Ramos (cell line): ENCODE results near the gene CD320.
"Not testable (repeated sequence)": the region's sequence is repeated elsewhere in the genome, so short reads cannot be mapped to it uniquely, and the experiment has no call there.

Experiments used
- in situ Hi-C: fragments of 300-500 bp; cut with MboI; formaldehyde crosslinking; loops from one replicate; pipeline ENCODE4 v1.14.3; 2022; ENCODE audit warnings: low sequenced_read_pairs; ENCODE audit not compliant: unreplicated experiment

The CD320 gene

DNA sequence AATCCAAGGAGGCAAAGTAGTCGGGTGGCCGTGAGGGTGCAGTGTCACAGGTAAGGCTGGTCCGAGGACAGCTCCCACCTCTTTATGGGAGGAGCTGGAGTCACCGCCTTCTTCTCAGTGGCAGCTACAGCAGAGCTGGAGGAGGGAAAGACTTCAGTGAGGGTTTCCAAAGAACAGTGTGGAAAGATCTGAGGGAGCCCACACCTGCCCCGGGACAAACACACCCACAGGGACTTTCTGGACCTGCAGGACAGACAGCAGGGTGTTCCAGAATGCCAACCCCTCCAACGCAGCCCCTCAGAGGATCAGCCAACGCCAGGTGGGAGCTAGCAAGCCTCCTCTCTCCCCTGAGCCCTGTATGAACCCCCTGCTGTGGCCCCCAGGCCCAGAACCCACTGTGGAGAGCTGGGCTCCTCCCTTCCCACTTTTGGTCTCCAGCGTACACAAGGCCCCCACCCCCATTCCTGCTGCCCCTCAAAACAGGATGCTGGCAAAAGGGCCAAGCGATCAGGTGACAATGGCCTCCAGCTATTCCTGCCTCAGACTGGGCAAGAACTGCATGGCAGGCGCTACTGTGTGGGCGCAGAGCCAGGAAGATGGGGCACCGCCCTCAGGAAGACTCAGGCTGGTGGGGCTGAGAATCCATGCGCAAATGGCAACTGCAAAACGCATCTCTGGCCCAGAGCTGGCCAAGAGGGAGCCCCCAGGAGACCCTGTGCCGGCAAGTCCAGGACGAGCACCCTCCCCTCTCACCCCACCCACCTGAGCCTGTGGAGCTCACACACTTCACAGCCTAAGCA, 3.5 kb upstream of the CD320 start:
- in situ Hi-C loops, result no loop called here

DNA sequence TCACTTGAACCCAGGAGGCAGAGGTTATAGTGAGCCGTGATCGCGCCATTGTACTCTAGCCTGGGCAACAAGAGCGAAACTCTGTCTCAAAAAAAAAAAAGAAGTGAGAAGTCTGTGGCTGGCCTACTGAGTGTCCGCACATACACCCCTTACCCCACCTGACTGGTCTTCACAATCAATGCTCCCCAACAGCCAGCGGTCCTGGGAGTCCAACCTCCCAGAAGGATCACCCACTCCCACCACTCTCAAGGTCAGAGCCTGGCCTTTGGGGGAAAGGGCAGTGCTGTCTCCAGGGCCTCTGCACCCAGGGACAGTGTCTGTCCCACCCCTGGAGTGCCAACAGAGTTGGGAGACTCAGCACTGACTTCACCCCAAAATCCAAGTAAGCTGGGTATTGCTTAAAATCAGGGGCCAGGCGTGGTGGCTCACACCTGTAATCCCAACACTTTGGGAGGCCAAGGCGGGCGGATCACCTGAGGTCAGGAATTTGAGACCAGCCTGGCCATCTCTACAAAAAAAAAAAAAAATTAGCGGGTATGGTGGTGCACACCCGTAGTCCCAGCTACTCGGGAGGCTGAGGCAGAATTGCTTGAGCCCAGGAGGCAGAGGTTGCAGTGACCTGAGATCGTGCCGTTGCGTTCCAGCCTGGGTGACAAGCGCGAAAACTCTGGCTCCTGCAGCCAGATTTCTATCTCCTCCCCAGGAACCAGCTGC, 2.3 kb upstream of the CD320 start:
- in situ Hi-C loops, result no loop called here

DNA sequence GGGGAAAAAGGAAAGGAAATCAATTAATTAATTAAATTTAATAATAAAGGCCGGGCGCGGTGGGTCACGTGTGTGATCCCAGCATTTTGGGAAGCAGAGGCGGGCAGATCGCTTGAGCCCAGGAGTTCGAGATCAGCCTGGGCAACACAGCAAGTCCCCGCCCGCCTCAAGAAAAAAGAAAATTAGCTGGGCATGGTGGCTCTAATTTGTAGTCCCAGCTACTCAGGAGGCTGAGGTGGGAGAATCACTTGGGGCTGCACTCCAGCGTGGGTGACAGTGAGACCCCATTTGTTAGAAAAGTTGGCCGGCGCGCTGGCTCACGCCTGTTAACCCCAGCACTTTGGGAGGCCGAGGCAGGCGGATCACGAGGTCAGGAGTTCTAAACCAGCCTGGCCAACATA, 733 bp upstream of the CD320 start:
- in situ Hi-C loops, result no loop called here

DNA sequence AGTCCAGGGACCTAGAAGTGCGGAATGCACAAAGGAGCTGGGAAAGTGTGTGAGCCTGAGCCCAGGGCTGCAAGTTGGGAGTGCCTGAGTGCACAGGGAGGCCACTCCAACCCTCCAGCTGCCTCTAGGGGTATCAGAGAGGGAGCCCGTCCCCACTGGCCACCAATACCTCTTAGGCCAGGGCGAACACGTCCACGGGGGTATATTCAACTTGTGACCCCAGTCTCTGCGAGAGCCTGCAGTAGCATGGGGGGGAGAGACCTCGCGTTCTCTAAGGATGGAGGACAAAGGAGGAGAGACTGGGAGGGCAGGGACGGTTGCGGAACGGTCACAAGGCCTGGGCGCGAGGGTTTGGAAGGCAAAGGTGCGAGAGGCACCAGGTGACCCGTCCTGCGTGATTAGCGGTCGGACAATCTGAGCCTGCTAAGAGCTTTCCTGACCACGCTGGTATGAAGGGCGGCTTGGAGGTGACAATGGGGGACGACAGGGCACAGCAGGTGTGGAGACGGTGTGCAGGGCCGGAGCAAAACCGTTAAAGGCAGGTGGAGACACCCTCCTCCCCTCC, 676 bp downstream of the CD320 start:
- in situ Hi-C loops, result no loop called here

DNA sequence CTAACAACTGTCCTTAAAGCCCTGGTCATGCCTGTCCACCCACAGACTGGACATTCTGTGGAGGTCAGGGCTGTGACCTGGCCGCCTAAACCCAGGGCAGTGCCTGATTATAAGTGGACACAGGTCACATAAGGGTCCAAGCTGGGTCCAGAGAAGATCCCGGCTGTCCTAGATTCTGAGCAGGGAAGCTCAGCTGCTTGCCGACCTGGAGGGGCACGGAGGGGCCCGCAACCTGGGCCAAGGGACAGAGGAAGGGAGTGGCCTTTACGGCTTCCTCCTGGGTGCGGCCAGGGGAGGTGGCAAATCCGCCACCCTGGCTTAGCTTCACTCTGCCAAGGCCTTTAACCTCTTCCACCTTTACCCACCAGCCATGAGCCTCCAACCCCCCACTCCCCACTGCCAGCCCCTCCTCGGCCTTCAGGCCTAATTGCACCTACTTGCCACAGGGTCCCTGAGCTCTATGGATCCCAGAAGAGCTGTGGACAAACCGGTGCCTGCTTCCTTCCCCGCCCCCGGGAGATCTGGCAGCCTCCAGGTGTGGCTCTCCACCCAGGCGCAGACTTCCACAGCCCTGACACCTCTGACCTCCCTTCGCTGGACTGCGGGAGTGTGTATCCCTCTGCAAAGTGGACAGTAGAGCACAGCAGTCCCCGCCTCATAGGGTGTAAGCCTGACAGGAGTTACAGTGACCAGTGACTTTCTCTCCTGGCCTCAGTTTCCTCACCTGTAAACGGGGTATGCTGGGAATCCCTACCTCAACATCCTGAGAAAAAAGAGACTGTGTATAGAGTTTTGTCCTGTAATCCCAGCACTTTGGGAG, 1.7 kb downstream of the CD320 start:
- in situ Hi-C loops, result no loop called here

DNA sequence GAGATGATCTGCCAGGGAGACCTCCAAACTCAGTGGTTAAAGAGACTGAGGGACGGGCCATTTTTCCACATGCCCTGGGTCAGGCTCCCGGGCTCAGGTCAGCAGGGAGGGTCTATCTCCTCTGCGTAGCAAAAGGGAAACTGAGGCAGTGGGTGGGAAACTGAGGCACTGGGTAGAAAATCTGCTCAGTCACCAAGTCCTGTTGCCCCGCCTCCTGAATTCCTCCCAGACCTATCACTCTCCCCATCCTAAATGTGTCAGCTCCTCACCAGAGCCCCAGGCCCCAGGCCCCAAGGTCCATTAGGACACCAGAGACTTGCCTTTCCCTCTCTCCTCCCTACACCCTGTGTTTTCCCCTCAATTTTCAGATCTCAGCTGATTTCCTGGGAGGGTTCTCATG, 2.4 kb downstream of the CD320 start:
- in situ Hi-C loops, result no loop called here

DNA sequence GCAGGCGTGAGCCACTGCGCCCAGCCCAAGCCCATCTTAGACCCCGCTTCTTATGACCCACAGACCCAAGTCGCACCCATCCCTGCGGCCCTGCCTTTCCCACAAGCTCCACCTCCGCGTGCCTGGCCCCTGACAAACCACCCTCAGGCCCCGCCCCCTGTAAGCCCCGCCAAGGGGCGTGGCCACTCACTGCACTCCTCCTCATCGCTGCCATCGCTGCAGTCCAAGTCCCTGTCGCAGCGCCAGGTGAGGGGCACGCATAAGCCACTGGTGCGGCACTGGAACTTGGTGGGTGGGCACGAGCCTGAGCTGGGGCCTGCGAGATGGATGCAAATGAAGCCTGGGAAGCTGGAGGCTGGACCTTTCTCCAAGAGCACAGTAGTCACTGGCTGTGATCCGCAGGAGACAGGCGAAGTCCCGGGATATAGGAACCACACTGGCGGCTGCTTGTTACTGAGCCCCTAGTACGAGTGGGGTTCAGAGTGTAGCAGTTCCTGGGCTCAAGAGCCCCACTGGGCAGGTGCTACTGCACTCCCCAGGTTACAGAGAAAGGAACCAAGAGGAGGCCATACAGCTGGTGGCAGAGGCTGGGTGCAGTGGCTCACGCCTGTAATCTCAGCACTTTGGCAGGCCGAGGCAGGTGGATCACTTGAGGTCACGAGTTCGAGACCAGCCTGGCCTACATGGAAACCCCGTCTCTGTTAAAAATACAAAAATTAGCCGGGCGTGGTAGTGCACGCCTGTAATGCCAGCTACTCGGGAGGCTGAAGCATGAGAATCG, 3.1 kb downstream of the CD320 start:
- in situ Hi-C loops, result no loop called here

DNA sequence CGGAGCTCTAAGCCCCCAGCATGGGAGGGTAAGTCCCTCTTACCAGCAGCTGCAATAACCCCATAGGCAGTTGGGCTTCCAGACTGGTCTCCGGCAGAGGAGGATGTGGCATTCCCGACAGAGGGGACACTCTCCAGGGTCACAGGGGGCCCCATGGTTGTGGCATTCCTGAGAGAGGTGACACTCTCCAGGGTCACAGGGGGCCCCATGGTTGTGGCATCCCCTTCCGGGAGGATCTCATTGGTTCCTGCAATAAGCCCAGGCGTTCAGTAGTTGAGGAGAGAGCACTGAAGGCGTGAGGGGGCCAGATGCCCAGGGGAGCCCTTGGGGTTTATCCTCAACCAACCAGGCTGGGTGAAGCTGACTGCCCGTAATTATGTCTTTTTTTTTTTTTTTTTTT, 5.4 kb downstream of the CD320 start:
- in situ Hi-C loops, result no loop called here

DNA sequence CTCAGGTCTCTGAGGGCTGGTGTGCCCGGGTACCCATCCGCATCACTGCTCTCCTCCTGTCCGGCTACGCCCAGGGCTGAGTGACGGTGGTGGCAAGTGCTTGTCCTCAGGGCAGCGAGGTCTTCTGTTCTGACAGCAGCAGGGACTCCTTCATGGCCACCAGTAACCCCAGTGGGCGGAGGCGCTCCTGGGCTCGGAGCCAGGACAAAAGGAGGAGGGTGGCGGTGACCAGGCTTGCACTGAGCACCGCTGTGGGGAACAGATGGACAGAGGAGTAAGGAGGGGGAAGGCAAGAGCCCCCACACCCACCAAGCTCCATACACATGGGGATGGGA, 5.8 kb downstream of the CD320 start:
- in situ Hi-C loops, result no loop called here

DNA sequence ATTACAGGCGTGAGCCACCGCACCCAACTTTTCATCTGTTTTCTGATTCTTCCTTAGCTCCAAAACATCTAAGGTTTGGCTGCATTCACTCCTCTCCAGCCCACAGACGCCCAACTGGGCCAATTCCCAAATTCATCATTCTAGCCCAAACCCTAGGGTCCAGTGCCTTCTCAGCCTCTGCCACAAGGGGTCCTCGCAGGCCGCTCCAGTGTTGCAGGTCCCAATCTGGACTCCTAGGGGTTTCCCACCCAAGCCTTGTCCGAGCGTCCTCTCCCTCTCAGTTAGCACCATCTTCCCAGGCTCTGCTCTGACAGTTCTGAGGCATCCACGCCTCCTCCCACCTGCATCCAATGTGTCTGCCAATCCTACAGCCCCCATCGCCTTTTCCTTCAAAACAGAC, 16.8 kb downstream of the CD320 start:
- in situ Hi-C loops, result not testable (repeated sequence)

DNA sequence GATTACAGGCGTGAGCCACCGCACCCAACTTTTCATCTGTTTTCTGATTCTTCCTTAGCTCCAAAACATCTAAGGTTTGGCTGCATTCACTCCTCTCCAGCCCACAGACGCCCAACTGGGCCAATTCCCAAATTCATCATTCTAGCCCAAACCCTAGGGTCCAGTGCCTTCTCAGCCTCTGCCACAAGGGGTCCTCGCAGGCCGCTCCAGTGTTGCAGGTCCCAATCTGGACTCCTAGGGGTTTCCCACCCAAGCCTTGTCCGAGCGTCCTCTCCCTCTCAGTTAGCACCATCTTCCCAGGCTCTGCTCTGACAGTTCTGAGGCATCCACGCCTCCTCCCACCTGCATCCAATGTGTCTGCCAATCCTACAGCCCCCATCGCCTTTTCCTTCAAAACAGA, 31.6 kb downstream of the CD320 start:
- in situ Hi-C loops, result not testable (repeated sequence)

DNA sequence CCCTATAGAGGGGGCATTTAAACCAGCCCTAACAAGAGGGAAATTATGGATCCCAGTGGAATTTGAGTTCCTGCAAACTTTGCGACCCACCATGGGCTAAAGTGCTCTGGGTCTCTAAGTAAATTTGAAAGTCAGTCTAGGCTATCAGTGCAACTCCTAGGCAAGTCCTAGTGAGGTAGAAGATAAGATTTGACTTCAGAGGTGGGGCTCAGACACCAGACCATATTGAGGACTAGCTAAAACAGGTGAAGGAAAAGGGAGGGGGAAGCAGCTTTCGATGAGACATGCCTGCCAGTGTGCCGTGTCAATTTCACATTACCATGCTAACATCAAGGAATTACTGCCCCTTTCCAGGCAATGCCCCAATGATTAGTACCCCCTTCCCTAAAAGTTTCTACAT, 38.4 kb downstream of the CD320 start:
- in situ Hi-C loops, result loop anchor here (25.0 kb wide), 1 partner anchor 307 kb away; no protein-coding TSS in a partner anchor

DNA sequence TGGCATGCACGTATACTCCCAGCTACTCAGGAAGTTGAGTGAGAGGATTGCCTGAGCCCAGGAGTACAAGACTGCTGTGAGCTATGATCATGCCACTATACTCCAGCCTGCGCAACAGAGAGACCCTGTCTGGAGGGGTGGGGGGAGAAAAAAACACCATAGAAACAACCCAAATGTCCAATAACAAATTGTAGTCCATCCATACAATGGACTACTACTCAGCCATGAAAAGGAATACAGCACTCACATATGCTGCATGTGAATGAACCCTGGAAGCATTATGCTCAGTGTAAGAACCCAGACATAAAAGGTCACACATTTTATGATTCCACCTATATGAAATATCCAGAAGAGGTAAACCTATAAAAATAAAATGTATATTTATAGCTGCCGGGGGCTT, 42.3 kb downstream of the CD320 start:
- in situ Hi-C loops, result loop anchor here (25.0 kb wide), 1 partner anchor 304 kb away; no protein-coding TSS in a partner anchor

DNA sequence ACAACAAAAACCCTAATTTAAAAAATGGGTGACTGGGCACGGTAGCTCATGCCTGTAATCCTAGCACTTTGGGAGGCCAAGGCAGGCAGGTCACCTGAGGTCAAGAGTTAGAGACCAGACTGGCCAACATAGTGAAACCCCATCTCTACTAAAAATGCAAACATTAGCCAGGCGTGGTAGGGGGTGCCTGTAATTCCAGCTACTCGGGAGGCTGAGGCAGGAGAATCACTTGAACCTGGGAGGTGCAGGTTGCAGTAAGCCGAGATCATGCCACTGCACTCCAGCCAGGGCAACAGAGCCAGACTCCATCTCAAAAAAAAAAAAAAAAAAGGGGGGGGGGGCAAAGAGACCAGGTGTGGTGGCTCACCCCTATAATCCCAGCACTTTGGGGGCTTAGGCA, 43.9 kb downstream of the CD320 start:
- in situ Hi-C loops, result loop anchor here (25.0 kb wide), 1 partner anchor 302 kb away; no protein-coding TSS in a partner anchor

DNA sequence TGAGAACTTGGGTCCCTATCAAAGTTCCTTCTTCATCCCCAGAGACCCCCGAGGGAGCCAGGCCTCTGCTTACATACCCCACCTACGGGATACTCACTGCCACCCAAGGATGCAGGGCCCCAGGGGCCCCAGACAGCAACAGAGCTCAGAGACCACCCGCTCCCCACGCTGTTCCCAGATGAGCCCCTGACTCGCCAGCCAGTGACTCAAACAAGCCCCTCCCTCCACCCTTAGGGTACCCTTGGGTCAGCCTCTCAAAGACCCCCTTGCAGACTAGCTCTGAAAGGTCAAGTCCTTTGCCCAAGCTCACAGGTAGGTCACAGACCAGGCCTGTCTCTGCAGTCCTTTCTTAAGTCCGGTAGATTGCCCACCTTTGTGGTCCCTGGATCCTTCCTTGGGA, 45.7 kb downstream of the CD320 start:
- in situ Hi-C loops, result loop anchor here (25.0 kb wide), 1 partner anchor 300 kb away; no protein-coding TSS in a partner anchor

DNA sequence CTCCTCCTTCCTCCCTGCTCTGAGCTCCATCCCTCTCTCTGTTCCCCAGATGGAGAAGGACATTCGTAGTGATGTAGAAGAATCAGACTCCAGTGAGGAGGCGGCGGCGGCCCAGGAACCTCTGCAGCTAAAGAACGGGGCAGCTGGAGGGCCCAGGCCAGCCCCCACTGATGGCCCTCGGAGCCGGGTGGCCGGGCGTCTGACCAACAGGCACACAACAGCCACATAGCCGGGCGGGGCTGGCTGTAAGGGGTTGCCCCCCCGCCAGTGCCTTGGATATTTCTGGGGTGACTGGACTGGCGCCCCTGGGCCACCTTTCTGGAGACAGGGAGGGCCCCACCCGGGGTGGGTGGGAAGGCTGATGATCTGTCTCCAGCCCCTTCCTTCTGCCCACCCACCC, 46.3 kb downstream of the CD320 start:
- in situ Hi-C loops, result loop anchor here (25.0 kb wide), 1 partner anchor 300 kb away; no protein-coding TSS in a partner anchor

DNA sequence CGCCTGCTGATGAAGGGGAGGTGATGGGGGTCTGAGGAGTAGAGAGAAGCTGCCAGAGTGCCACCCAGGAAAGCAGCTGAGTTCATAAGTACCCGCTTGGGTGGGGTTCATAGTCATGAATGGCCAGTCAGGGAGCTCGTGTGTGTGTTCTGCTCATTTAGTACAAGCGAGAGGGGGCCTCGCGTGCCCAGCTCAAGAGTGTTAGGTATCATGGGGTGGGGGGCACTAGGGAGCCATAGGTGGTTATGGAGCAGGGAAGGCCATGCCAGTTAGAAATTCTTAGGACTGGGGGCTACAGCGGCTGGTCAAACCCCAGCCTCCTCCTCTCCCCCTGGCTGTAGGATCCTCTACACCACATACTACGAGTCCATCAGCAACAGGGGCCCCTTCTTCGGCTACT, 46.8 kb downstream of the CD320 start:
- in situ Hi-C loops, result loop anchor here (25.0 kb wide), 1 partner anchor 299 kb away; no protein-coding TSS in a partner anchor

DNA sequence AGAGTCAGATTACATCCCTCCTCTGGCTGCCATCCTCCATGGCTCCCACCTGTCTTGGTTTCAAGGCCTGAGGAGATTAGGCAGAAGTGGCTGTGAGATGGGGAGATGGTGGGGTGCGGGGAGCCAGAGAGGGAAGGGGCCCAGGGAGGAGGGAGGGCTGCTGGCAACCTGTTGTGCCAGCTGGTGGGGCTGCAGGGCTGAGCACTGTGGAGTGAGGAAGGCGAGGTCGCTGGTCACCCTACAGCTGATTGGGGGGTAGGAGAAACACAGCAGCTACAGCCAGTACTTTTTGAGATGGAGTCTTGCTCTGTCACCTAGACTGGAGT, 48.3 kb downstream of the CD320 start:
- in situ Hi-C loops, result loop anchor here (25.0 kb wide), 1 partner anchor 298 kb away; no protein-coding TSS in a partner anchor

DNA sequence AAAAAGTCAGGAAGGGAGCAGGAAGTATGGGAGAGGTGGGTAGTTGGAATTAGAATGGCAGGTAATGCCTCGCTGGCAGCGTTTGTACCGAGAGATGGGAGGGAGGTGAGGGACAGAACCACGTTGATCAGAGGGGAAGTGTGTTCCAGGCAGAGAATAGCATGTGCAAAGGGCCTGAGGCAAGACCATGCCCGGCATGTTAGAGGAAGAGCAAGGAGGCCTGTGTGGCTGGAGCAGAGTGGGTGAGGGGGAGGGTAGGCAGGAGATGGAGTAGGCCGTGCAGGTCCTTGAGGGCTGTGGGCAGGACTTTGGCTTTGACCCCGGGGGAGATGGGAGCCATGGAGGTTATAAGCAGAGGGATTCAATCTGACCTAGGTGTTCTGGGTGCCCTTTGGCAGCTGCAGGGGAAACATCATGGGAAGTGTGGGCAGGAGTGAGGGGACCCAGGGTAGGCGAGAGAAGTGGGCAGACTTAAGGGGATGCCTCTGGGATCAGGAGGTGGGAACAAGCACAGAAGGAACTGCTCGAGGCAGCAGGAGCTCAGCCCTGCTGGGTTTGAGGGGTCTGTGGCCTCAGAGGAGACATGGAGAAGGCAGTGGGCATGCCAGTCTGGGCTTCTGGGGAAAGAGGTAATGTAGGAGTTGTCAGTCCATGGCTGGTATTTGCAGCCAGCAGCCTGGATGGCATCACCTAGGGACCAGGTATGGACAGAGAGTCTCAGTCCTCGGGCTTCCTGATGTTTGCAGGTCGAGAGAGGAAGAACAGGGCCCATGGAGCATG, 48.8 kb downstream of the CD320 start:
- in situ Hi-C loops, result loop anchor here (25.0 kb wide), 1 partner anchor 297 kb away; no protein-coding TSS in a partner anchor
